Smooth muscle cell of the umbilical artery (primary cell): ENCODE measurements around the gene MMP21. TPM values are rescaled to one million over a fixed set of nuclear protein-coding genes. Genes with fewer than 3 reads are reported as not detected.

ENCODE experiments used
- total RNA-seq: library from RNA; depleted of rRNA; stranded (reverse); fragments of >200 nt; gene quantifications from 2 replicates; pipeline ENCODE4 v1.2.3, GENCODE V29; 2014

MMP21 gene
- total RNA-seq = under 0.01 TPM in 1 of 2 replicates, not detected in the other

DNA sequence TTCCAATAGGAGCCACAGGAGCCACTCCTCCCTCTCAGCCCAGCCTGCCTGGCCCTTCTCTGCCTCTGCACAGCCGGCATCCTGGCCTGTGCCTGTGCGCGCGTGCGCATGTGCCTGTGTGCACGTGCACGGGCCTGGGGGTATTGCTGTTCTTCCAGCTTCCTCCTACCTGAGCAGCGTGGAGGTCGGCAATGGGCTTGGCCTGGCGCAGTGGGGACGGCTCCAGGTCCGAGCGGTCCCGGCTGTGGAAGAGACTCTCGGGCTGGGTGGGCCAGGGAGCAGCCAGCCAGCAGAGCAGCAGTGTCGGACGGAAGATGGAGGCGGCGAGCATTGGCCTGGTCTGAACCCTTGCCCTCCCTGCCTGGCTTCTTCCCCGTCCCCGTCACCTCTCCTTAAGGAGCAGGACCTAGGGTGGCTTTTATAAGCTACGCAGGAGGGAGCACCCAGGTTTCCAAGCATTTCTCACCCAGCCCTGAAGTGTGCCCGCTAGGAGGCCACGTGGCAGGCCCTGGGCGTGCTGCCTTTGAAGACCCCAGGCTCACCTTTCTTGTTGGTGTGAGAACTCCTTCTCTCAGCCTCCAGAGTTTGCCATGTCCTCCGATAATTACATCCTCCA lies at the start of gene MMP21:
TSS of gene MMP21 (minus strand) at position 331 of the 616 bp plus-strand sequence. CDS start at position 331, 0 bp downstream.

GRCh38 chr10:125822878-125823662 lies 47.4 kb upstream of the MMP21 start, which contains the start of the genes BCCIP and UROS:
Gene BCCIP, plus strand, starts transcription at chr10:125823546. Its CDS starts 12 bp downstream, at chr10:125823558.
Gene UROS, minus strand, starts transcription at chr10:125823258. Its CDS starts 6,759 bp downstream, at chr10:125816499.

GRCh38 chr10:125719173-125720001 lies 56.2 kb downstream of the MMP21 start, which contains the start of gene EDRF1:
Gene EDRF1, plus strand, starts transcription at chr10:125719709. Its CDS starts 99 bp downstream, at chr10:125719808.

Other genes with a start within 250 kb of the MMP21 start
- not detected in 2 replicates for gene TEX36, start 92.7 kb downstream of the MMP21 start, total RNA-seq
- gene EDRF1, start 56.1 kb downstream of the MMP21 start, total RNA-seq = 24.6 and 29.9 TPM in 2 replicates
- 53.6 and 73.3 TPM in 2 replicates for gene UROS, start 47.4 kb upstream of the MMP21 start, total RNA-seq
- 39.8 and 61.4 TPM in 2 replicates for gene BCCIP, start 47.7 kb upstream of the MMP21 start, total RNA-seq
- 42.0 and 58.2 TPM in 2 replicates for gene DHX32, start 105.5 kb upstream of the MMP21 start, total RNA-seq
- 4.5 and 4.6 TPM in 2 replicates for gene FANK1, start 120.7 kb upstream of the MMP21 start, total RNA-seq